ENCODE measurements around the gene KRTAP4-9. TPM values are rescaled to one million over a fixed set of nuclear protein-coding genes. Genes with fewer than 3 reads are reported as not detected.

Gene KRTAP4-9
- total RNA-seq, 1 experiment from 2014 or later = not detected

GRCh38 chr17:41140360-41141131 lies 35.4 kb downstream of the KRTAP4-9 start, which contains the start of gene KRTAP4-6:
Gene KRTAP4-6, minus strand, starts transcription at chr17:41140544. Its CDS starts 57 bp downstream, at chr17:41140487.
- TF ChIP-seq YY1 (IDR thresholded peaks at IDR 0.05; ENCODE audit: extremely low read depth, insufficient replicate concordance, low read depth, low read length) (no peak), CBX3 (IDR thresholded peaks at IDR 0.05; ENCODE audit: low read depth) (0 out of 2 replicates have a peak, but pooled peaks have one; percentile 14), CTCF (IDR thresholded peaks at IDR 0.05 in 2 of 3, conservative IDR thresholded peaks at IDR 0.05 in 1 of 3; ENCODE audit: borderline replicate concordance in 1 of 3, insufficient read depth in 1 of 3, low read depth in 2 of 3, low read length in 2 of 3) (no peak), SRF (IDR thresholded peaks at IDR 0.05; ENCODE audit: low read depth) (no peak), REST (IDR thresholded peaks at IDR 0.05; ENCODE audit: low read depth) (no peak), CEBPB (IDR thresholded peaks at IDR 0.05; ENCODE audit: low read depth) (no peak), ATF3 (IDR thresholded peaks at IDR 0.05) (no peak)
- Histone ChIP-seq H4K20me1 (ENCODE audit: insufficient read depth) (no peaks in the 10 kb centered on the region), H3K9ac (ENCODE audit: low read length) (peak within 1 kb of the TSS; percentile 41; the same call in 1 of the 2 replicates), H3K27ac (ENCODE audit: low read depth, low read length) (peak within 1 kb of the TSS; percentile 45; the same call in 1 of the 2 replicates), H3K27me3 (ENCODE audit: insufficient read depth, low read length) (no peaks in the 10 kb centered on the region), H3K79me2 (ENCODE audit: insufficient read depth, low read length) (no peaks in the 10 kb centered on the region), H3K9me3 (ENCODE audit: control insufficient read depth in 1 of 2, insufficient read depth in 1 of 2, low read depth in 1 of 2, low read length in 2 of 2) (peaks cover 6 to 41% of the 10 kb centered on the region in 2 experiments; a peak in 3 of 4 replicates), H3K4me3 (replicated peaks in 1 of 2; ENCODE audit: low read depth in 1 of 2, low read length in 2 of 2) (peak within 1 kb of the TSS; percentile 35 to 49), H2AFZ (ENCODE audit: low read depth, low read length, poor library complexity, severe bottlenecking) (no peak within 1 kb of the TSS), H3K4me2 (ENCODE audit: low read length) (peak within 1 kb of the TSS; percentile 41), H3K4me1 (ENCODE audit: control insufficient read depth in 1 of 2, insufficient read depth in 2 of 2, low read length in 2 of 2) (no peaks in the 10 kb centered on the region; a peak in 1 of 4 replicates), H3K36me3 (ENCODE audit: control insufficient read depth in 1 of 2, insufficient read depth in 2 of 2, low read length in 2 of 2) (peaks cover 0 to 9% of the 10 kb centered on the region in 2 experiments; a peak in 1 of 4 replicates), H3K9me2 (ENCODE audit: insufficient read depth) (no peaks in the 10 kb centered on the region)
- POLR2A ChIA-PET = interaction anchor here (1.0 kb wide), 1 partner anchor 56 kb away, joined by 5 read pairs; the partner anchor contains the start of gene KRTAP4-7
- no TSS peak for BruUV-seq (replicated peaks)
- CTCF ChIA-PET = no interaction called here
- no peak for ATAC-seq
- intact Hi-C loops (cut with micrococcal nuclease) = no loop called here
- no peak for DNase-seq (ENCODE audit: low read depth, low spot score)
- RAD21 ChIA-PET (ENCODE audit: low non-redundant PET in 1 of 2, low total read pairs in 2 of 2, uncharacterized antibody in 2 of 2, unreplicated experiment in 2 of 2) = no interaction called here
